Hematopoietic multipotent progenitor cell treated with erythropoietin and hydrocortisone succinate and interleukin-3 and kit ligand, for 17 days (in vitro differentiated cells): Measurements from ENCODE around the gene GLI1.
"Not testable (repeated sequence)": the region's sequence is repeated elsewhere in the genome, so short reads cannot be mapped to it uniquely, and the experiment has no call there.

Experiments used
- DNase-seq: peaks from one replicate; pipeline ENCODE4 v3.0.0-alpha.2; 2015; ENCODE audit warnings: low spot score

The GLI1 gene

GRCh38 chr12:57459750-57460467 is at the start of gene GLI1:
TSS of gene GLI1 (plus strand) at chr12:57459785. CDS start at chr12:57463692, 3,907 bp downstream.
- DNase-seq = no peak

GRCh38 chr12:57410534-57410933 is 49.1 kb upstream of the GLI1 start:
- no peak for DNase-seq

GRCh38 chr12:57414160-57414559 is 45.4 kb upstream of the GLI1 start:
- not testable (repeated sequence) for DNase-seq

- DNase-seq = no peak
These were observed 44.5 kb upstream of the GLI1 start for GRCh38 chr12:57415088-57415487.

- DNase-seq = no peak
These were observed 43.3 kb upstream of the GLI1 start for GRCh38 chr12:57416039-57416996.

- DNase-seq = no peak
These were observed 41.3 kb upstream of the GLI1 start for GRCh38 chr12:57418255-57418654.

GRCh38 chr12:57419495-57419894 is 40.1 kb upstream of the GLI1 start:
- no peak for DNase-seq

- DNase-seq = no peak
These were observed 39.1 kb upstream of the GLI1 start for GRCh38 chr12:57420482-57420881.

GRCh38 chr12:57426948-57427347 is 32.6 kb upstream of the GLI1 start:
- not testable (repeated sequence) for DNase-seq

GRCh38 chr12:57428965-57429364 is 30.6 kb upstream of the GLI1 start:
- DNase-seq = no peak

- DNase-seq = no peak
These were observed 30.0 kb upstream of the GLI1 start for GRCh38 chr12:57429473-57430111.

GRCh38 chr12:57430112-57430930 is 29.3 kb upstream of the GLI1 start:
- no peak for DNase-seq

GRCh38 chr12:57430931-57431566 is 28.5 kb upstream of the GLI1 start, which contains the start of gene R3HDM2:
TSS of gene R3HDM2 (minus strand) at chr12:57431043. CDS start at chr12:57310428, 120,615 bp downstream.
- DNase-seq = peak; percentile 91

GRCh38 chr12:57431654-57432188 is 27.9 kb upstream of the GLI1 start:
- no peak for DNase-seq

- DNase-seq = no peak
These were observed 26.2 kb upstream of the GLI1 start for GRCh38 chr12:57433370-57433769.

GRCh38 chr12:57434517-57435223 is 24.9 kb upstream of the GLI1 start, which contains the start of gene INHBC:
TSS of gene INHBC (plus strand) at chr12:57434784. CDS start at chr12:57434887, 103 bp downstream.
- no peak for DNase-seq

GRCh38 chr12:57435293-57435692 is 24.3 kb upstream of the GLI1 start:
- no peak for DNase-seq

GRCh38 chr12:57438400-57438799 is 21.2 kb upstream of the GLI1 start:
- DNase-seq = no peak

- no peak for DNase-seq
These were observed 19.8 kb upstream of the GLI1 start for GRCh38 chr12:57439762-57440266.

- not testable (repeated sequence) for DNase-seq
These were observed 18.2 kb upstream of the GLI1 start for GRCh38 chr12:57441393-57441792.
